H1 (cell line): ENCODE measurements around the gene PTPN2. TPM values are rescaled to one million over a fixed set of nuclear protein-coding genes. Genes with fewer than 3 reads are reported as not detected.

Experiments
- E2F6 ChIP-seq: IDR thresholded peaks from 2 replicates; pipeline ENCODE4 v1.6.1; 2012; ENCODE audit warnings: inconsistent platforms
- SP2 ChIP-seq: IDR thresholded peaks from 2 replicates; pipeline ENCODE4 v1.6.1; 2012; ENCODE audit warnings: mild to moderate bottlenecking, low read length, inconsistent platforms
- polyA plus RNA-seq, 7 experiments: library from polyadenylated mRNA; depleted of rRNA in 3 of 7; stranded (reverse) in 5 of 7; unstranded in 2 of 7; fragments of >200 nt in 5 of 7; fragments of 200-250 nt in 2 of 7; gene quantifications; 1 replicate in 5 of 7; 2 replicates in 1 of 7; 4 replicates in 1 of 7; pipeline versions ENCODE4 v1.2.1 to v1.2.3, GENCODE V29; 2011 to 2013; ENCODE audit warnings: missing spikeins in 2 of 7, mixed read lengths in 2 of 7
- total RNA-seq: library from RNA; stranded (reverse); fragmentation: NEBNext Ultra II Directional; extraction: Animal tissue kit (Norgen Biotek cat#: 25700); gene quantifications from 2 replicates; pipeline ENCODE4 v1.2.1, GENCODE V29; 2021

Gene PTPN2
- total and polyA plus RNA-seq, 2 of the 8 experiments (the other 6 are each of a cell fraction or from before 2014, with no cell fraction given), result 16.4 to 54.0 TPM

- TF ChIP-seq E2F6 (no peak), SP2 (no peak)
These were observed 64.2 kb downstream of the PTPN2 start (continued) for GRCh38 chr18:12819841-12820240.
